Transverse colon (tissue), 4 donors: ENCODE data around the gene GCNT2.

Experiments
- CTCF ChIP-seq, 5 experiments: fragments of 200-600 bp in 3 of 5; fragments of 450-650 bp in 2 of 5; sonication (generic) in 3 of 5; IDR thresholded peaks; 1 replicate in 2 of 5; 2 replicates in 3 of 5; pipeline ENCODE4 v1.5.1; 2016 to 2017; ENCODE audit warnings: antibody characterized with exemption in 5 of 5, inconsistent platforms in 3 of 5, mild to moderate bottlenecking in 2 of 5, moderate library complexity in 1 of 5
- POLR2A ChIP-seq: fragments of 450-650 bp; IDR thresholded peaks from one replicate; pipeline ENCODE4 v1.6.1; 2016; ENCODE audit warnings: antibody characterized with exemption, mild to moderate bottlenecking, moderate library complexity
- POLR2AphosphoS5 ChIP-seq, 3 donors: sonication (generic); formaldehyde crosslinking; IDR thresholded peaks; one replicate each; pipeline ENCODE4 v1.6.1; 2016; ENCODE audit warnings: antibody characterized with exemption in 3 of 3

GRCh38 chr6:10578723-10579122, 57.6 kb downstream of the GCNT2 start:
- no peak for TF ChIP-seq CTCF (IDR thresholded peaks at IDR 0.05)
- TF ChIP-seq POLR2AphosphoS5 (IDR thresholded peaks at IDR 0.05), result no peak
- TF ChIP-seq POLR2A, result no peak
